ENCODE data around the gene PTPRN2.
"Not testable (repeated sequence)": the region's sequence is repeated elsewhere in the genome, so short reads cannot be mapped to it uniquely, and the experiment has no call there.

The PTPRN2 gene

GRCh38 chr7:158587162-158588084, at the start of gene PTPRN2:
Gene PTPRN2 (minus strand): TSS chr7:158587823.
- FAIRE-seq (no peak), DNase-seq (ENCODE audit: insufficient read length, low spot score) (no peak)
- no peak for TF ChIP-seq POLR2A (IDR thresholded peaks at IDR 0.05; ENCODE audit: low read depth, low read length)

- FAIRE-seq, result no peak
- no peak for DNase-seq (ENCODE audit: insufficient read length, low spot score)
- TF ChIP-seq POLR2A (IDR thresholded peaks at IDR 0.05; ENCODE audit: low read depth, low read length), result no peak
Observed at GRCh38 chr7:158633055-158633956, 45.7 kb upstream of the PTPRN2 start.

DNA sequence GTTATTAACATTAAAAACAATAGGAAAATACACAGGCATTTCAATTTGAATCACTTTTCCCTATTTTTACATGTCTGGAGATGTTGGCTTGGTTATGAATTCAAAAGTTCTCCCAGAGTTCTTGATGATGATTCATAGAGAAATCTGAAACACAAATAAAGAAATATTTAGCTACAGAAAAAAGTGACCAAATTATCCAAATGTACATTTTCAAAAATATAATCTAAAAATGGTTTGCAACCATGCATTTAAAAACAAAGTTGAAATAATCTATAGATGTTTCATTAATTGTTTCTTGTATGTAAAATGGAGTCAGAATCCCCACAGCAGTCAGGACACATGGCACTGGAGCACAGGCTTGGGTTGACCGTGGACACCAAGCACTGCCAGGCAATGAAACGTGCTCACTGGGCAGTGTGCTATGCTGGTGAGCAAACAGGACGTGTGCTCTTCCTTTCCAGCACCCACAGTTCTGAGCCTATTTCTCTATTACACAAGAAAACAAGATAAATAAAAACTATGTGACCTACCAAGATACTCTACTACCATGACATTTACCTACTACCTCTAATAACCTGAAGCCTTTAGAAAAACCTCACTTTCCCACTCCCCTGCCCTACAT, 44.1 kb upstream of the PTPRN2 start:
- TF ChIP-seq POLR2A (IDR thresholded peaks at IDR 0.05; ENCODE audit: low read depth, low read length), result no peak
- FAIRE-seq (no peak), DNase-seq (ENCODE audit: insufficient read length, low spot score) (no peak)

GRCh38 chr7:158626289-158626688, 38.7 kb upstream of the PTPRN2 start:
- FAIRE-seq; DNase-seq (ENCODE audit: insufficient read length, low spot score): not testable (repeated sequence)

GRCh38 chr7:158623241-158623640, 35.6 kb upstream of the PTPRN2 start:
- TF ChIP-seq POLR2A (IDR thresholded peaks at IDR 0.05; ENCODE audit: low read depth, low read length), result no peak
- DNase-seq (ENCODE audit: insufficient read length, low spot score), result no peak
- no peak for FAIRE-seq

GRCh38 chr7:158620839-158621441, 33.3 kb upstream of the PTPRN2 start:
- FAIRE-seq (no peak), DNase-seq (ENCODE audit: insufficient read length, low spot score) (no peak)
- TF ChIP-seq POLR2A (IDR thresholded peaks at IDR 0.05; ENCODE audit: low read depth, low read length), result no peak

GRCh38 chr7:158620418-158620817, 32.8 kb upstream of the PTPRN2 start:
- TF ChIP-seq POLR2A (IDR thresholded peaks at IDR 0.05; ENCODE audit: low read depth, low read length), result no peak
- FAIRE-seq, result no peak
- DNase-seq (ENCODE audit: insufficient read length, low spot score), result no peak

GRCh38 chr7:158618745-158619140, 31.1 kb upstream of the PTPRN2 start:
- TF ChIP-seq POLR2A (IDR thresholded peaks at IDR 0.05; ENCODE audit: low read depth, low read length), result no peak
- FAIRE-seq, result no peak

DNA sequence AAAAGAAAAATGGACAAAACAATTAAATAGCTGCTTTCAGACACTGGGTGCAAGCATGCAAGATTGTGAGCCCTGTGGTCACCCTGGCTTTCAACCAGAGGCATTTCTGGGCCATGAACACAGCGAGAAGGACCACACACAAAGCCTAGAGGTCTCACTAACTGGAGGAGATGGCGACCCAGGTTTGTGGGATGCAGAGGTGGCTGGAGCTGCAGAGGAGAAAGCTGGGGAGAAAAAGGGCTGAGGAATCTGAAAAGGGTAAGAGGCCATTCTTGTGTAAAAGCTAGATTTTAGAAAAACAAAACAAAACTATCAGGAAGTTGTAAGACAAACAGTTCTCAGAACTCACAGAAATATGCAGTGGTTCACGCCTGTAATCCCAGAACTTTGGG, 30.1 kb upstream of the PTPRN2 start:
- DNase-seq (ENCODE audit: insufficient read length, low spot score), result no peak
- TF ChIP-seq POLR2A (IDR thresholded peaks at IDR 0.05; ENCODE audit: low read depth, low read length), result no peak
- no peak for FAIRE-seq

More at GRCh38 chr7:158618745-158619140, 31.1 kb upstream of the PTPRN2 start:
- DNase-seq (ENCODE audit: insufficient read length, low spot score), result no peak

DNA sequence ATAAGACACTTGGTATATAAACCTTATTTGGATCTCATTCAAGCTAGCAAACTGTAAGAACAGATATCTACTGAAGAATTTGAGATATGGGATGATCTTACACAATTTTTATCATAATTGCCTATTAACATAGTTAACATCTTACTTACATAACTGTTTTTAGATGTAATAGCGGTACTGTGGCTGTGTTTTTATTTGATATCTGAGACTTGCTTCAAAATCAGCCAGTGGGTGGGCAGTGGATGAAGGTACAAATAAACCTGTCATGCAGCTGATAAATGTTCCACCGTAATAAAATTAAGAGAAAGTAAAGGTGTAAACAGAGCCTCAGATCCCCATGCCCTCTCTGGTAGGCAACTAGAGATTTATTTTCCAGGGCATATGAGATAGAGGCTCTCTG, 28.4 kb upstream of the PTPRN2 start:
- DNase-seq (ENCODE audit: insufficient read length, low spot score), result no peak
- FAIRE-seq, result no peak
- TF ChIP-seq POLR2A (IDR thresholded peaks at IDR 0.05; ENCODE audit: low read depth, low read length), result no peak

GRCh38 chr7:158614700-158615099, 27.1 kb upstream of the PTPRN2 start:
- no peak for TF ChIP-seq POLR2A (IDR thresholded peaks at IDR 0.05; ENCODE audit: low read depth, low read length)
- FAIRE-seq (no peak), DNase-seq (ENCODE audit: insufficient read length, low spot score) (no peak)

- no peak for FAIRE-seq
- no peak for TF ChIP-seq POLR2A (IDR thresholded peaks at IDR 0.05; ENCODE audit: low read depth, low read length)
- no peak for DNase-seq (ENCODE audit: insufficient read length, low spot score)
Observed at GRCh38 chr7:158613481-158613880, 25.9 kb upstream of the PTPRN2 start.

GRCh38 chr7:158612546-158612945, 24.9 kb upstream of the PTPRN2 start:
- DNase-seq (ENCODE audit: insufficient read length, low spot score), result no peak
- FAIRE-seq, result no peak
- no peak for TF ChIP-seq POLR2A (IDR thresholded peaks at IDR 0.05; ENCODE audit: low read depth, low read length)

- FAIRE-seq (no peak), DNase-seq (ENCODE audit: insufficient read length, low spot score) (no peak)
- no peak for TF ChIP-seq POLR2A (IDR thresholded peaks at IDR 0.05; ENCODE audit: low read depth, low read length)
Observed at GRCh38 chr7:158611541-158611940, 23.9 kb upstream of the PTPRN2 start.
